ENCODE data around the gene SGTA. TPM values are rescaled to one million over a fixed set of nuclear protein-coding genes. Genes with fewer than 3 reads are reported as not detected.

SGTA gene
- total RNA-seq, 2 experiments from 2014 or later = 46.6 to 46.9 TPM

DNA sequence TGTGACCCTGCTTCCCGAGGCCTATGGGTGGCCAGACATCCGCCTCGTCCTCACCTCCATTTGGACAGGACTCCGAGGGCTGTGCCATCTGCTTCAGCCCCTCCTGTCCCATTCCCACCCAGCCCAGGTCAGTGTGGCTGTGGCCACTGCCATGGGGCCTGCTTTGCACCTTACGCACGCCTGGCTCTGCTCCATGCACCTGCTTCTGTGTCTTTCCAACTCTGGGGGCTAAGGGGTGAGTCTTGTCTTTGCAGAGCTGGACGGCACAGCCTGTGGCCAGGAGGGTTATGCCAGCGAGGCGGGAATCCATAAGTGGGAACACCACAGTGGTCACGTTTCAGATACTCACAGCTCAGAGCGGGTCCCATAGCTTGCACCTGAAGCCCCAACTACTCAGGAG, 31.4 kb upstream of the SGTA start:
- H3K27ac Mint-ChIP-seq = no peak overlapping the region
- DNase-seq = no peak
- H3K4me1 Mint-ChIP-seq = no peaks in the 10 kb centered on the region
- ChIA-PET POLR2A (no interaction called here), CTCF (no interaction called here)
- no peaks in the 10 kb centered on the region for H3K9me3 Mint-ChIP-seq
- no peaks in the 10 kb centered on the region for H3K27me3 Mint-ChIP-seq
- H3K4me3 Mint-ChIP-seq = no peak overlapping the region
- no peaks in the 10 kb centered on the region for H3K36me3 Mint-ChIP-seq (ENCODE audit: low read depth)

DNA sequence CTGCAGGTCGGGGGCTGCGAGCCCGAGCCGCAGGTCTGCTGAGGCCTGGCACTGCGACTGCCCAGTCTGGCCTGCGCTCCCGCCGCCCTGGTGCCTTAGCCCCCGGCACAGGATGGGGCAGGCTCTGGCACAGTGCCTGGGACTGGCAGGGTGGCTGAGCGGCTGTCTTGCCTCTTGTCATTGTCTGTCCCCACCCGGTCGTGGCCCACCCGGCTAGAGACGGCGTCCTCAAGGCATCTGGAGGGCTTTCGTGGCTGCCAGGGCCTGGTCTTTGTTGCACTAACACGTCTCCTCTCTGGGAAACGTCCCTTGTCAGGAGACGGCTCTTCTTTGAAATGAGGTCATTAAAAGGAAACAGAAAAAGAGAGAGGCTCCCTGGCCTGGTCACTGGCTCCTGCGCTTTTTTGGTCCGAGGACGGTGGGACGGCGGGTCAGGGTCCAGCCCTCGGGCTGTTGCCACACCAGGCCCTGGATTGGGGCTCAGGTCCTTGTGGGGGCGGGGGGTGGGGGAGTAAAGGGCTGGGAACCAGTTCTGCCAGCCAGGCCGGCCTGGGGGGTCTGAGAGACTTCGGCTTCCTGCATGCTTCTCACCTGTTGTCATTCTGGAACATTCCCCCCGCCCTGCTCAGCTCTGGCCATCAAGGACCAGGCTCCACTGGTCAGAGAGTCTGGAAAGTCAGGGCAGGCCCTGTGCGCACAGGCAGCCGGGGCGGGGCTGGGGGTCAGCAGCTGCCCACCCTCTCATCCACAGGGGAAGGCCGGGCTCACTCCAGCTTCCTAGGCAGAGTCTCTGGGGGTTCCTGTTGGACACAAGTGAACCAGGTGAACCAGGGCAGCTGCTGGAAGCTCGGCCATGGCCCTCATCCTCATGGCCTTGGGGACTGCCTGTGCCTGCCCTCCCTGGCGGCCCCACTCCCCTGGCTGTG, 30.4 kb upstream of the SGTA start:
- DNase-seq = no peak
- Mint-ChIP-seq H3K27me3 (no peaks in the 10 kb centered on the region), H3K36me3 (ENCODE audit: low read depth) (peaks cover 6% of the 10 kb centered on the region), H3K4me1 (no peaks in the 10 kb centered on the region), H3K9me3 (no peaks in the 10 kb centered on the region), H3K4me3 (no peak overlapping the region), H3K27ac (no peak overlapping the region)
- CTCF ChIA-PET = no interaction called here
- POLR2A ChIA-PET = no interaction called here

DNA sequence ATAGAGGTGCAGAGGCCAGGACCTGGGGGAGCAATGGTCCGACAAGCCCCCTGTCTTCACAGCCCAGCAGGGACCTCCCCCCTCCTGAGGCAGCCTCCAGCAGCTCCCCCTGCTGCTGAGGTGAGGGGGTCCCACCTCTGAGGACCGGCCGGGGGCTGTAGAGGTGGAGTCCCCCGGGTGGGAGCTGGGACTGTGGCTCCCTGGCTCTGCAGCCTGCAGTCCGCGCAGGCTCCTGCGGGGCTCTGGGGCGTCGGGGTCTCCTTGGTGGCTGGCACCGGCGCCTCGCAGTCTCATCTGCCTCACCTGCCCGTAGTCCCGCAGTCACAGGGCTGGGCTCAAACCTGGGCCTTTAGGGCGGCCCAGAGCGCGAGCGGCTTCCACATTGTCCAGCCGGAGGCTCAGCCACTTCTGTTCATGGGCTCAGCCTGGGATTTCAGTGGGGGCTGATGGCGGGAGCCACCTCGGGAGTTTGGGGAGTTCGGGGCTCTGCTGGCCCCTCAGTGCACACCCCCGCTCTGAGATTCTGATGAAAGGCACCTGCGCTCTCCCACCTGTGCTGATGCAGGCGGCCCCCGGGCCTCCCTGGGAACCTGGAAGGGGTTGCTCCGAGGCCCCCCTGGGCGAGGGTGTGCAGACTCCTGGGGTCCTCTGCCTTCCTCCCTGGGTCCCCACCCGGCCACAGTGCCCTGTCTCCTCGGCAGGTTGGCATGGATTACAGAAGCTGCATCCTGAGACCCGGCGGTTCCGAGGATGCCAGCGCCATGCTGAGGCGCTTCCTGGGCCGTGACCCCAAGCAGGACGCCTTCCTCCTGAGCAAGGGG, 29.6 kb upstream of the SGTA start:
- Mint-ChIP-seq H3K36me3 (ENCODE audit: low read depth) (peaks cover 6% of the 10 kb centered on the region), H3K9me3 (no peaks in the 10 kb centered on the region), H3K27me3 (no peaks in the 10 kb centered on the region), H3K4me3 (no peak overlapping the region), H3K27ac (no peak overlapping the region), H3K4me1 (no peaks in the 10 kb centered on the region)
- CTCF ChIA-PET = no interaction called here
- POLR2A ChIA-PET = no interaction called here
- DNase-seq = no peak

- ChIA-PET CTCF (no interaction called here), POLR2A (no interaction called here)
- H3K4me1 Mint-ChIP-seq = no peaks in the 10 kb centered on the region
Observed at GRCh38 chr19:2811735-2812413, 28.8 kb upstream of the SGTA start.

DNA sequence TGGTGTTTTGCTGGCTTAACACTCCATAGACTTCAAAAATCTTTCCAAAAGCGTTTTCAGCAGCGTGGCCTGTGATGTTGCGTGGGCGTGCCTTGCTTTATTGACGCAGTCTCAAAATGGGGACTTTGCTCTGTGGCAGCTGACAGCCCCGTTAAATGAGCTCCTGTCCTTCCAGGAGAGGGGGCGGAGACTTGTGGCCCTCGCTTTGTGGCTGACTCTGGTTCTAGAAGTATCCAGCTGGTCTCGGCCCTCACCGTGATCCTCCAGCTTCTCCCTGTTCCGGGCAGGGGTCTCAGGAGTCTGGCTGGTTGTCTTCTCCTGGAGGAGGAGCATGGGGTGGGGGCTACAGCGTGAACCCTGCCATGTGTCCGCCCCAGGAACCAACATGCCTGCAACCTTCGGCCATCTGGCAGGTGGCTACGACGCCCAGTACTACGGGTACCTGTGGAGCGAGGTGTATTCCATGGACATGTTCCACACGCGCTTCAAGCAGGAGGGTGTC, 28.2 kb upstream of the SGTA start:
- Mint-ChIP-seq H3K27me3 (no peaks in the 10 kb centered on the region), H3K4me3 (no peak overlapping the region), H3K4me1 (no peaks in the 10 kb centered on the region), H3K27ac (no peak overlapping the region), H3K9me3 (no peaks in the 10 kb centered on the region), H3K36me3 (ENCODE audit: low read depth) (peaks cover 6% of the 10 kb centered on the region)
- CTCF ChIA-PET = no interaction called here
- POLR2A ChIA-PET = no interaction called here
- DNase-seq = no peak

More at GRCh38 chr19:2811735-2812413, 28.8 kb upstream of the SGTA start:
- Mint-ChIP-seq H3K9me3 (no peaks in the 10 kb centered on the region), H3K27ac (no peak overlapping the region), H3K4me3 (no peak overlapping the region), H3K36me3 (ENCODE audit: low read depth) (peaks cover 6% of the 10 kb centered on the region), H3K27me3 (no peaks in the 10 kb centered on the region)
- DNase-seq = no peak

- ChIA-PET POLR2A (interaction anchor here (0.7 kb wide), 1 partner anchor 26 kb away, joined by 3 read pairs; no protein-coding TSS in a partner anchor), CTCF (no interaction called here)
- Mint-ChIP-seq H3K9me3 (no peaks in the 10 kb centered on the region), H3K36me3 (ENCODE audit: low read depth) (peaks cover 8% of the 10 kb centered on the region), H3K27ac (no peak overlapping the region), H3K4me1 (no peaks in the 10 kb centered on the region), H3K27me3 (no peaks in the 10 kb centered on the region), H3K4me3 (no peak overlapping the region)
- no peak for DNase-seq
Observed at GRCh38 chr19:2810141-2811091, 27.3 kb upstream of the SGTA start.

DNA sequence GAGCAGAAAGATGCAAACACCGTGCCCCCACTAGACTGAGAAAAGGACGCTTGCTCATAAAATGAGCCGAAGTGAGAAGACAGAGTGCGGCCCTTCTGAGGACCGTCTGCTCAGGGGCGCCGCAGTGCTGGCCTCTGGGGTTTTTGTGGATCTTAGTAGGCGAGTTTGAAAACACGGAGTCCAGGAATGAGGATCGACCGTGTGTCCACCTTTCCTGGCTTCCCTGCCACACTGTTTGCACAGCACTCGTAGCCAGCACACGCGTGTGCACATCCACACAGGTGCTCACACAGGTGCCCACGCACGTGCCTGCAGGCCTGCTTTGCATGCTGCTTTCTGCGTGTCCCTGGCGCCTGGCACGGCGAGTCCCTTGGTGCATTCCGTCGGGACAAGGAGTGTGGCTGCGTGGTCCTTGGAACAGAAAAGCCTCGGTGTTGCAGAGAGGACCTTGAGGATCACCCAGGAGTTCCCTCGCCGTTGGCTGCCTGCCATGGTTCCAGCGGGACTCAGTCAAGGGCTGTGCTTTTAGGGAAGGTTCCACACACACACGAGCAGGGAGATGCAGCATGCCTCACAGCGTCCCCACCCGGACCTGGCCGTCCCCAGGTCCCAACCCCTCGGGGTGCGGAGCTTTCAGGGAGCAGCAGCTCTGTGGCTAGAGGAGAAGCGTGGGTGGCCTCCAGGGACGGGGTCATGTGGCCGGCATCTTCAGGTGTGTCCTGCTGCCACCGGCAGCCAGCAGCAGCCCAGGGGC, 26.5 kb upstream of the SGTA start:
- no peaks in the 10 kb centered on the region for H3K27me3 Mint-ChIP-seq
- peaks cover 10% of the 10 kb centered on the region for H3K36me3 Mint-ChIP-seq (ENCODE audit: low read depth)
- no peak overlapping the region for H3K27ac Mint-ChIP-seq
- DNase-seq = no peak
- POLR2A ChIA-PET = no interaction called here
- no peaks in the 10 kb centered on the region for H3K4me1 Mint-ChIP-seq
- no peak overlapping the region for H3K4me3 Mint-ChIP-seq
- CTCF ChIA-PET = no interaction called here
- H3K9me3 Mint-ChIP-seq = no peaks in the 10 kb centered on the region

DNA sequence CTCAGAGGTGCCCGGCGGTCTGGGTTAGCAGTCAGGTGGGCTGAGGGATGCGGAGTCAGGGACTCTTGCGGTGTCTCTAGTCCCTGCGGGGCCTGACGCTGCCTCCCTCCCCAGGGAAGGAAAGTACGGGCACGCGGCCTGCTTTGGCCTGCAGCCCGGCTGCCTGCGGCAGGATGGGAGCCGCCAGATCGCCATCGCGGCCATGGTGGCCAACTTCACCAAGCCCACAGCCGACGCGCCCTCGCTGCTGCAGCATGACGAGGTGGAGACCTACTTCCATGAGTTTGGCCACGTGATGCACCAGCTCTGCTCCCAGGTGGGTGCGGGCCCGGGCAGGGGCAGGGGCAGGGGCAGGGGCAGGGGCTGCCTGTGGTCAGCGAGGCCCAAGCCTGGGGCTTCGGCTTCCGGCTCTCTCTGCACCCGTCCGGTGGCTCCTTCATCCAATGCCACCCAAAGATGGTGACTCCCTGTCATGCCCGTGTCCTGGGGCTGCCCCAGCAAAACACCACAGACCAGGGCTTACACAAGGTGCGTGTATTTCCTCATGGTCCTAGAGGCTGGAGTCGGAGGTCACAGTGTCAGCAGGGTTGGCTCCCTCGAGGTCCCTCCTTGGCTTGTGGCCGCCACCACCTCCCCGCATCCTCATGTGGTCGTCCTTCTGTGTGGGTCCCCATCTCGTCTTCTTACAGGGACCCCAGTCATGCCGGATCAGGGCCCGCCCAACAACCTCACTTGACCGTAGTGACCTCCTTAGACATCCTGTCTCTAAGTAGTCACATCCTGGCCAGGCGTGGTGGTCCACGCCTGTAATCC, 25.3 kb upstream of the SGTA start:
- ChIA-PET CTCF (interaction anchor here (0.6 kb wide), 1 partner anchor 429 kb away, joined by 5 read pairs; no protein-coding TSS in a partner anchor), POLR2A (no interaction called here)
- DNase-seq = no peak
- Mint-ChIP-seq H3K36me3 (ENCODE audit: low read depth) (peaks cover 11% of the 10 kb centered on the region), H3K27ac (no peak overlapping the region), H3K4me1 (no peaks in the 10 kb centered on the region), H3K9me3 (no peaks in the 10 kb centered on the region), H3K27me3 (no peaks in the 10 kb centered on the region), H3K4me3 (no peak overlapping the region)

DNA sequence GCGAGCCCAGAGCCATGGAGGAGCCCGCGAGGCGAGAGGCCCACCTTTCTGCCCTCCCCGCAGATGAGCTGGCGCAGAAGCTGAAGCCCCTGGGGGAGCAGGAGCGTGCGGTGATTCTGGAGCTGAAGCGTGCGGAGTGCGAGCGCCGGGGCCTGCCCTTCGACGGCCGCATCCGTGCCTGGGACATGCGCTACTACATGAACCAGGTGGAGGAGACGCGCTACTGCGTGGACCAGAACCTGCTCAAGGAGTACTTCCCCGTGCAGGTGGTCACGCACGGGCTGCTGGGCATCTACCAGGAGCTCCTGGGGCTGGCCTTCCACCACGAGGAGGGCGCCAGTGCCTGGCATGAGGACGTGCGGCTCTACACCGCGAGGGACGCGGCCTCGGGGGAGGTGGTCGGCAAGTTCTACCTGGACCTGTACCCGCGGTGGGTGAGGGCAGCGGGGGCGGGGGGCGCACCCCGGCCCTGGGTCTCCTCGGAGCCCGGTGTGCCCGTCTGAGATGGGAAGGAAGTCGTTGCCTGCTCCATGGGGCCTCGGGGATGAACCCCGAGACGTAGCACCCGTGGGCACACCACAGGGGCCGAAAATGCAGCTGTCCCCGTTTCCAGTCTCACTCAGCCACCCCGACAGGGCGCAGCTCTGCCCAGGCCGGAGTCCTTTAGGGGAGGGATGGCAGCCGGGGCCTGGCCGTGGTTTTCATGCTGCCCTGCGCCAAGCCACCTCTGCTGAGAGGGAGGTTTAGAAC, 24.5 kb upstream of the SGTA start:
- Mint-ChIP-seq H3K9me3 (no peaks in the 10 kb centered on the region), H3K36me3 (ENCODE audit: low read depth) (peaks cover 14% of the 10 kb centered on the region), H3K4me1 (no peaks in the 10 kb centered on the region), H3K27ac (no peak overlapping the region), H3K4me3 (no peak overlapping the region), H3K27me3 (no peaks in the 10 kb centered on the region)
- ChIA-PET POLR2A (no interaction called here), CTCF (interaction anchor here (0.6 kb wide), 1 partner anchor 430 kb away, joined by 5 read pairs; no protein-coding TSS in a partner anchor)
- no peak for DNase-seq

- POLR2A ChIA-PET = no interaction called here
- H3K36me3 Mint-ChIP-seq (ENCODE audit: low read depth) = peaks cover 17% of the 10 kb centered on the region
- H3K4me1 Mint-ChIP-seq = no peaks in the 10 kb centered on the region
- H3K9me3 Mint-ChIP-seq = no peaks in the 10 kb centered on the region
- H3K27ac Mint-ChIP-seq = no peak overlapping the region
- DNase-seq = no peak
- CTCF ChIA-PET = no interaction called here
- no peak overlapping the region for H3K4me3 Mint-ChIP-seq
- H3K27me3 Mint-ChIP-seq = no peaks in the 10 kb centered on the region
Observed at GRCh38 chr19:2806736-2807378, 23.8 kb upstream of the SGTA start.
